SH-SY5Y (cell line): ENCODE measurements around the gene MICAL2.

Experiments
- GATA2 ChIP-seq: IDR thresholded peaks from 2 replicates; pipeline ENCODE4 v1.6.1; 2011; ENCODE audit warnings: mild to moderate bottlenecking, low read depth, low read length
- GATA3 ChIP-seq: IDR thresholded peaks from 2 replicates; pipeline ENCODE4 v1.6.1; 2011; ENCODE audit warnings: low read depth, mild to moderate bottlenecking, low read length, moderate library complexity

DNA sequence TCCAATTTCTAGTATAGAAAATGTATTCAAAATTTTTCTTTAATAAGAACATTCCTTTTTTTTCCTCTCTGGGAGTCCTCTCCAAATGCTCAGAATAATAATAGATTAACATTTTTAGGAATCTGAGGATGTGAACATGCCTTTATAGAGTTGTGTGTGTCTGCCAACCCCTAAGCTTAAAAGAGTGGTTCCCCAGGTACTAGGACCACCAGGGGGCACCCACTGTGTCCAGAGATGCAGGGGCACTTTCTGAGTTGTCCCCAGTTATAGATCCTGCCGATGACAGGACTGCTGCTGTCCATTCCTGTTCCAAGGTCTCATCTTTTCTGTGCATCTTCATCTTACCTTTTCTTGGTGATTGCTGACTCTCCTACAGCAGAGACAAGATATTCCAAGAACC lies 27.0 kb upstream of the MICAL2 start:
- TF ChIP-seq GATA2, result no peak
- no peak for TF ChIP-seq GATA3
